ENCODE measurements around the gene SGCA. TPM values are rescaled to one million over a fixed set of nuclear protein-coding genes. Genes with fewer than 3 reads are reported as not detected.
A peak's percentile ranks its signal among the peaks of the same experiment; 100 is the strongest.

Gene SGCA
- total RNA-seq, 1 experiment from 2014 or later: 0.24 TPM

DNA sequence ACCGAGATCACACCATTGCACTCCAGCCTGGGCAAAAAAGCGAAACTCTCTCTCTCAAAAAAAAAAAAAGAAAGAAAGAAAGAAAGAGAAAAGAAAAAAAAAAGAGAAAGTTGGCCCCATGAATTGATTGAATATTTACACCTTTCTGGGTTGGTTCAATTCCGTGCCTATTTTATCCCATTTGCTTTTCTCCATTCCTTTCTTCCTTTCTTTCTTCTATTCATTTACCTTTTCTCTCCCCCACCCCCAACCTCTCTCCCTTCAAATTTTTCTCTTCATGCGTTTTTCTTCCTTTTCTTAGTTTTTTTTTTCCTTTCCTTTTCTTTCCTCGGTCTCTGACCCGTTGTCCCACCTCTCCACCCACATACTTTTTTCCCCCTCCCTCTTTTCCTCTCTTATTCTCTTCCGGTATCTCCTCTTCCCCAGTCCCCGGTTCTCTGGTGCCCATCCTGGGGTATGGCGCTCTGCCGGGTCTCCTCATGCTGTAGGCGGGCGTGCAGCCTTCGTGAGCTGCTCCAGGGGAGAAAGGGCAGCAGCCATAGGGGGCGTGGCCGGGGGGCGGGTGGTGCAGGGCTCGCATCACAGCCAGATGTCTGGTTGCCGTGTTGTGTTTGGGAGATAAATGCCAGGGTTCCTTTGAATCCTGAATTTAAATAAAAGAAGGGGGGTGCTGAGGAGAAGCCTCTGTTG is 40.9 kb downstream of the SGCA start:
- Histone ChIP-seq H4K8ac (replicated peaks; ENCODE audit: insufficient read length, low read depth, low read length) (no peak overlapping the region), H3K27ac (ENCODE audit: insufficient read length, low read depth, low read length) (no peak overlapping the region), H2AK5ac (ENCODE audit: insufficient read length, low read length) (no peak overlapping the region), H4K5ac (ENCODE audit: insufficient read length, low read depth, low read length) (no peak overlapping the region), H3K9ac (ENCODE audit: extremely low read depth, insufficient read length, low read length) (no peak overlapping the region), H3K14ac (ENCODE audit: insufficient read depth, low read length) (no peak overlapping the region), H4K91ac (ENCODE audit: insufficient read length, low read depth, low read length) (no peak overlapping the region), H3K9me3 (ENCODE audit: control insufficient read depth, low read depth, low read length) (no peaks in the 10 kb centered on the region), H3K18ac (ENCODE audit: insufficient read length, low read depth, low read length) (no peak overlapping the region), H3K4ac (ENCODE audit: low read depth, low read length) (no peak overlapping the region), H3T11ph (ENCODE audit: low read length) (no peak overlapping the region), H3K27me3 (ENCODE audit: insufficient read depth, low read length) (peaks cover 2% of the 10 kb centered on the region; the same call in 1 of the 2 replicates), H4K20me1 (ENCODE audit: control insufficient read depth, insufficient read depth, insufficient read length) (no peaks in the 10 kb centered on the region), H2BK12ac (ENCODE audit: insufficient read length, low read depth, low read length) (no peak overlapping the region), H3K79me2 (ENCODE audit: insufficient read depth, low read length) (no peaks in the 10 kb centered on the region), H3K79me1 (ENCODE audit: insufficient read depth, low read depth, low read length, poor library complexity, severe bottlenecking) (no peaks in the 10 kb centered on the region), H3K23ac (ENCODE audit: insufficient read length, low read depth, low read length) (no peak overlapping the region), H3K4me2 (ENCODE audit: insufficient read depth, insufficient read length, low read length) (no peak overlapping the region), H3K56ac (ENCODE audit: insufficient read length, low read depth, low read length) (no peak overlapping the region), H2BK15ac (ENCODE audit: low read depth, low read length) (no peak overlapping the region), H2AFZ (ENCODE audit: low read length) (no peak overlapping the region), H2BK20ac (ENCODE audit: low read depth, low read length, poor library complexity, severe bottlenecking) (no peak overlapping the region), H2BK120ac (ENCODE audit: low read depth, low read length, poor library complexity, severe bottlenecking) (no peak overlapping the region), H3K4me1 (ENCODE audit: insufficient read depth, low read length) (peaks cover 21% of the 10 kb centered on the region), H3K23me2 (ENCODE audit: insufficient read length, low read depth, low read length, poor library complexity, severe bottlenecking) (peaks cover 3% of the 10 kb centered on the region), H2BK5ac (ENCODE audit: insufficient read length, low read length) (no peak overlapping the region)
- H3K27ac Mint-ChIP-seq: peak overlapping the region in 1 of 3 experiments; percentile 55; a peak in 2 of 7 replicates
- TF ChIP-seq, protein P1, sequence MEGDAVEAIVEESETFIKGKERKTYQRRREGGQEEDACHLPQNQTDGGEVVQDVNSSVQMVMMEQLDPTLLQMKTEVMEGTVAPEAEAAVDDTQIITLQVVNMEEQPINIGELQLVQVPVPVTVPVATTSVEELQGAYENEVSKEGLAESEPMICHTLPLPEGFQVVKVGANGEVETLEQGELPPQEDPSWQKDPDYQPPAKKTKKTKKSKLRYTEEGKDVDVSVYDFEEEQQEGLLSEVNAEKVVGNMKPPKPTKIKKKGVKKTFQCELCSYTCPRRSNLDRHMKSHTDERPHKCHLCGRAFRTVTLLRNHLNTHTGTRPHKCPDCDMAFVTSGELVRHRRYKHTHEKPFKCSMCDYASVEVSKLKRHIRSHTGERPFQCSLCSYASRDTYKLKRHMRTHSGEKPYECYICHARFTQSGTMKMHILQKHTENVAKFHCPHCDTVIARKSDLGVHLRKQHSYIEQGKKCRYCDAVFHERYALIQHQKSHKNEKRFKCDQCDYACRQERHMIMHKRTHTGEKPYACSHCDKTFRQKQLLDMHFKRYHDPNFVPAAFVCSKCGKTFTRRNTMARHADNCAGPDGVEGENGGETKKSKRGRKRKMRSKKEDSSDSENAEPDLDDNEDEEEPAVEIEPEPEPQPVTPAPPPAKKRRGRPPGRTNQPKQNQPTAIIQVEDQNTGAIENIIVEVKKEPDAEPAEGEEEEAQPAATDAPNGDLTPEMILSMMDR (conservative IDR thresholded peaks at IDR 0.05): no peak
- no peaks in the 10 kb centered on the region; a peak in 2 of 5 replicates for H3K9me3 Mint-ChIP-seq
- 100% methylated on average over 1 of the region's 18 CpGs for WGBS (ENCODE audit: extremely low coverage, insufficient read length, low lambda C conversion rate)
- peaks cover 56% of the 10 kb centered on the region for H3K27me3 Mint-ChIP-seq (ENCODE audit: low read depth)
- H3K36me3 Mint-ChIP-seq (ENCODE audit: insufficient read depth in 1 of 3, low read depth in 3 of 3): no peaks in the 10 kb centered on the region; a peak in 1 of 7 replicates
- H3K4me3 Mint-ChIP-seq: peak overlapping the region; percentile 29 to 67; a peak in 4 of 5 replicates
- peak; percentile 91 for DNase-seq
- peaks cover 63 to 88% of the 10 kb centered on the region in 2 experiments for H3K4me1 Mint-ChIP-seq

Measured in H9 (cell line).